ENCODE results near the gene ACAA2.

DNA sequence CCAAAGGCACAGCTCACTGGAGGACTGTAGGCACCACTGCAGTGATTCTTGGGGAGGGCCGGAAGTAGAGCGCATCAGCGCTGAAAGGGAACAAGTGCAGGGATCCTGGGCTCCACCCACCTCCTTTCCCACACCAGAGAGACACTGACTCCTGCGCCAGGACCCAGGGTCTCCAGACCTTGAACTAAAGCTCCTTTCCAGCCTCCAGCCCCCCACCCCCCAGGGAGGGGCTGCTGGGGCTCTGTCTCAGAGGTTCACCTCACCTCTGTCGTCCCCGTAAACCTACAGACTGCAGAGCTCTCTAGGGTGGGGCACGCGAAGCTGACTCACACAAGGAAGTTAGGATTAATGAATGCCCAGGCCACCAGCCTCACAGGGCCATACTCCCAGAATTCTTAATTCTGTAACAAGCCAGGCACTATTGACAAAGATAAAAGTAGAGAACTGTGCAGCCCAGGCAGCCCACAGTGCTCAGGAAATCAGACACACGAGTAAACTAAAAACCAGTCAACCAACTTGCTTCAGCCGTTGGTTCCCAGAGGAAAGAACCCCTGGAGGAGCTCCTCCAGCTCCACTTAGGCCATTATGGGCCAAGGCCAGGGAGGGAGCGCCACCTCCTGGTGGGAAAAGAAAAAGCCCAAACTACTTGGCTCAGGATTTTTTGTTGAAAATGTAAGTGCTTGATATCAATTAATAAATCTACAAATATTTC, 45.1 kb upstream of the ACAA2 start:
- TF ChIP-seq, protein P1, sequence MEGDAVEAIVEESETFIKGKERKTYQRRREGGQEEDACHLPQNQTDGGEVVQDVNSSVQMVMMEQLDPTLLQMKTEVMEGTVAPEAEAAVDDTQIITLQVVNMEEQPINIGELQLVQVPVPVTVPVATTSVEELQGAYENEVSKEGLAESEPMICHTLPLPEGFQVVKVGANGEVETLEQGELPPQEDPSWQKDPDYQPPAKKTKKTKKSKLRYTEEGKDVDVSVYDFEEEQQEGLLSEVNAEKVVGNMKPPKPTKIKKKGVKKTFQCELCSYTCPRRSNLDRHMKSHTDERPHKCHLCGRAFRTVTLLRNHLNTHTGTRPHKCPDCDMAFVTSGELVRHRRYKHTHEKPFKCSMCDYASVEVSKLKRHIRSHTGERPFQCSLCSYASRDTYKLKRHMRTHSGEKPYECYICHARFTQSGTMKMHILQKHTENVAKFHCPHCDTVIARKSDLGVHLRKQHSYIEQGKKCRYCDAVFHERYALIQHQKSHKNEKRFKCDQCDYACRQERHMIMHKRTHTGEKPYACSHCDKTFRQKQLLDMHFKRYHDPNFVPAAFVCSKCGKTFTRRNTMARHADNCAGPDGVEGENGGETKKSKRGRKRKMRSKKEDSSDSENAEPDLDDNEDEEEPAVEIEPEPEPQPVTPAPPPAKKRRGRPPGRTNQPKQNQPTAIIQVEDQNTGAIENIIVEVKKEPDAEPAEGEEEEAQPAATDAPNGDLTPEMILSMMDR (IDR thresholded peaks at IDR 0.05; ENCODE audit: low read depth, low read length, poor library complexity, severe bottlenecking) = peak; percentile 83
- TF ChIP-seq EZH2phosphoT487 (IDR thresholded peaks at IDR 0.05; ENCODE audit: borderline replicate concordance, low read length) = no peak
